K562 (cell line): ENCODE measurements around the gene SNCB. TPM values are rescaled to one million over a fixed set of nuclear protein-coding genes. Genes with fewer than 3 reads are reported as not detected.
A peak's percentile ranks its signal among the peaks of the same experiment; 100 is the strongest.

ENCODE experiments used
- ATF1 ChIP-seq, 2 experiments: fragments of 450-650 bp in 1 of 2; IDR thresholded peaks; 2 replicates each; pipeline ENCODE4 v1.6.1; 2016; ENCODE audit warnings: missing compliant biosample characterization in 1 of 2, missing genetic modification characterization in 1 of 2
- CHCHD3 ChIP-seq: fragments of 250-450 bp; sonication (Bioruptor Pico); IDR thresholded peaks from 2 replicates; pipeline ENCODE4 v2.1.2; 2022; ENCODE audit warnings: mild to moderate bottlenecking
- E2F1 ChIP-seq: sonication (generic); formaldehyde crosslinking; IDR thresholded peaks from 2 replicates; pipeline ENCODE4 v1.8.1; 2023; ENCODE audit warnings: mild to moderate bottlenecking, missing genetic modification reagents, moderate library complexity
- E2F4 ChIP-seq: sonication (generic); formaldehyde crosslinking; IDR thresholded peaks from 2 replicates; pipeline ENCODE4 v1.8.0; 2022; ENCODE audit warnings: mild to moderate bottlenecking, low read depth, missing genetic modification reagents
- ELF1 ChIP-seq: fragments of 200-800 bp; sonication (Bioruptor generic); IDR thresholded peaks from 2 replicates; pipeline ENCODE4 v1.6.1; 2016; ENCODE audit warnings: missing genetic modification characterization, missing compliant biosample characterization
- ETV1 ChIP-seq: fragments of 450-650 bp; conservative IDR thresholded peaks from 2 replicates; pipeline ENCODE4 v1.6.1; 2016; ENCODE audit warnings: missing genetic modification characterization, control low read depth, low read depth, missing compliant biosample characterization
- FOS ChIP-seq: IDR thresholded peaks from 3 replicates; pipeline ENCODE4 v1.6.1; 2011; ENCODE audit not compliant: insufficient read length; ENCODE audit errors: extremely low read depth
- HDAC1 ChIP-seq, 2 experiments: fragments of 450-650 bp; IDR thresholded peaks; 2 replicates each; pipeline ENCODE4 v1.6.1; 2016 to 2017; ENCODE audit warnings: inconsistent platforms in 1 of 2, mild to moderate bottlenecking in 1 of 2, moderate library complexity in 1 of 2
- NRF1 ChIP-seq, 2 experiments: fragments of 450-650 bp; IDR thresholded peaks in 1 of 2; conservative IDR thresholded peaks in 1 of 2; 2 replicates each; pipeline ENCODE4 v1.6.1; 2014; ENCODE audit warnings: mild to moderate bottlenecking in 2 of 2
- PPARD ChIP-seq: fragments of 250-450 bp; sonication (Bioruptor Pico); IDR thresholded peaks from 2 replicates; pipeline ENCODE4 v1.8.0; 2022; ENCODE audit warnings: inconsistent platforms, mild to moderate bottlenecking, moderate library complexity
- PRMT5 ChIP-seq: sonication (generic); formaldehyde crosslinking; IDR thresholded peaks from 2 replicates; pipeline ENCODE4 v1.5.0; 2020; ENCODE audit warnings: missing genetic modification reagents
- RCOR1 ChIP-seq, 2 experiments: IDR thresholded peaks; 2 replicates each; pipeline ENCODE4 v1.6.1; 2012; ENCODE audit warnings: low read depth in 2 of 2, low read length in 2 of 2, borderline replicate concordance in 1 of 2, improper control_type of control experiment in 1 of 2
- SAP30 ChIP-seq: fragments of 200-600 bp; sonication (generic); IDR thresholded peaks from 2 replicates; pipeline ENCODE4 v1.6.1; 2012; ENCODE audit warnings: borderline replicate concordance, low read depth, mild to moderate bottlenecking, moderate library complexity, low read length, control low read depth, inconsistent platforms; ENCODE audit not compliant: insufficient read depth, poor library complexity, severe bottlenecking
- SFPQ ChIP-seq: fragments of 200-400 bp; formaldehyde crosslinking; IDR thresholded peaks from 2 replicates; pipeline ENCODE4 v1.6.1; 2017; ENCODE audit warnings: mild to moderate bottlenecking, low read depth, low read length, moderate library complexity
- TEAD2 ChIP-seq: fragments of 450-650 bp; IDR thresholded peaks from 2 replicates; pipeline ENCODE4 v1.6.1; 2016; ENCODE audit warnings: missing genetic modification characterization, control low read depth, missing compliant biosample characterization
- TGIF2 ChIP-seq: sonication (generic); formaldehyde crosslinking; IDR thresholded peaks from 2 replicates; pipeline ENCODE4 v1.8.1; 2022; ENCODE audit warnings: mild to moderate bottlenecking, missing genetic modification reagents, moderate library complexity
- THAP7 ChIP-seq: fragments of 250-450 bp; sonication (Bioruptor Pico); IDR thresholded peaks from 2 replicates; pipeline ENCODE4 v1.5.0; 2021
- USF1 ChIP-seq: sonication (generic); formaldehyde crosslinking; IDR thresholded peaks from 2 replicates; pipeline ENCODE4 v1.9.0; 2022; ENCODE audit warnings: mild to moderate bottlenecking, missing genetic modification reagents
- ZNF146 ChIP-seq: IDR thresholded peaks from one replicate; pipeline ENCODE4 v1.6.1; 2018; ENCODE audit warnings: missing compliant biosample characterization; ENCODE audit not compliant: unreplicated experiment
- ZNF280B ChIP-seq: fragments of 250-450 bp; sonication (Bioruptor Pico); IDR thresholded peaks from 2 replicates; pipeline ENCODE4 v1.5.1; 2021; ENCODE audit warnings: mild to moderate bottlenecking
- polyA plus RNA-seq, 8 experiments: library from polyadenylated mRNA; depleted of rRNA in 4 of 8; stranded (reverse) in 5 of 8; unstranded in 3 of 8; fragments of >200 nt; fragmentation: Nextera tagmentation in 2 of 8; fragmentation: Illumina TruSeq in 1 of 8; extraction: Ambion mirVana in 2 of 8; extraction: Trizol in 1 of 8; gene quantifications; 2 replicates each; pipeline versions ENCODE4 v1.2.1 to v1.2.3, GENCODE V29; 2011 to 2014; ENCODE audit warnings: inconsistent platforms in 1 of 8, missing spikeins in 1 of 8
- total RNA-seq, 7 experiments: library from RNA; depleted of rRNA in 6 of 7; stranded (reverse); fragments of >200 nt in 6 of 7; fragmentation: Illumina TruSeq in 2 of 7; extraction: Trizol in 2 of 7; gene quantifications; 2 replicates each; pipeline versions ENCODE4 v1.2.1 to v1.2.3, GENCODE V29; 2011 to 2021; ENCODE audit warnings: low replicate concordance in 1 of 7

SNCB gene
- total and polyA plus RNA-seq, 9 of the 15 experiments (the other 6 are each of a cell fraction or from before 2014, with no cell fraction given), result not detected

- TF ChIP-seq USF1 (no peak), SAP30 (peak; percentile 57), HDAC1 (IDR thresholded peaks at IDR 0.05) (peak in 1 of 2 experiments; percentile 82; a peak in 2 of 4 replicates), E2F4 (CRISPR knock-in tag) (0 out of 2 replicates have a peak, but pooled peaks have one; percentile 43), ELF1 (tag) (peak; percentile 72), E2F1 (CRISPR knock-in tag) (0 out of 2 replicates have a peak, but pooled peaks have one; percentile 28), ETV1 (tag) (peak; percentile 96), PPARD (no peak), TGIF2 (no peak), ZNF146 (CRISPR knock-in tag) (no peak), THAP7 (CRISPR knock-in tag) (no peak), TEAD2 (no peak), CHCHD3 (CRISPR knock-in tag) (no peak), ZNF280B (CRISPR knock-in tag) (no peak), SFPQ (no peak), PRMT5 (CRISPR knock-in tag) (peak; percentile 86; the same call in 1 of the 2 replicates), NRF1 (conservative IDR thresholded peaks at IDR 0.05 in 1 of 2, IDR thresholded peaks at IDR 0.05 in 1 of 2) (no peak), FOS (no peak), ATF1 (CRISPR knock-in tag; IDR thresholded peaks at IDR 0.05) (no peak), ATF1 (tag; IDR thresholded peaks at IDR 0.05) (0 out of 2 replicates have a peak, but pooled peaks have one; percentile 12), RCOR1 (IDR thresholded peaks at IDR 0.05; ENCODE audit: borderline replicate concordance in 1 of 2, low read depth in 2 of 2, low read length in 2 of 2) (peak in 1 of 2 experiments; percentile 86; a peak in 2 of 4 replicates)
Measured at GRCh38 chr5:176611435-176611834, 18.9 kb downstream of the SNCB start (continued).
